GM19099 (cell line): ENCODE data around the gene PIK3C3.

ENCODE experiments used
- POLR2A ChIP-seq: IDR thresholded peaks from 3 replicates; pipeline ENCODE4 v1.6.1; 2011; ENCODE audit warnings: low read depth; ENCODE audit not compliant: insufficient read length; ENCODE audit errors: extremely low read depth

The PIK3C3 gene

GRCh38 chr18:41940506-41941215, 14.4 kb upstream of the PIK3C3 start:
- TF ChIP-seq POLR2A = no peak

- no peak for TF ChIP-seq POLR2A
These were observed 12.8 kb upstream of the PIK3C3 start for GRCh38 chr18:41942254-41942653.

GRCh38 chr18:41948544-41949110, 6.4 kb upstream of the PIK3C3 start:
- no peak for TF ChIP-seq POLR2A

DNA sequence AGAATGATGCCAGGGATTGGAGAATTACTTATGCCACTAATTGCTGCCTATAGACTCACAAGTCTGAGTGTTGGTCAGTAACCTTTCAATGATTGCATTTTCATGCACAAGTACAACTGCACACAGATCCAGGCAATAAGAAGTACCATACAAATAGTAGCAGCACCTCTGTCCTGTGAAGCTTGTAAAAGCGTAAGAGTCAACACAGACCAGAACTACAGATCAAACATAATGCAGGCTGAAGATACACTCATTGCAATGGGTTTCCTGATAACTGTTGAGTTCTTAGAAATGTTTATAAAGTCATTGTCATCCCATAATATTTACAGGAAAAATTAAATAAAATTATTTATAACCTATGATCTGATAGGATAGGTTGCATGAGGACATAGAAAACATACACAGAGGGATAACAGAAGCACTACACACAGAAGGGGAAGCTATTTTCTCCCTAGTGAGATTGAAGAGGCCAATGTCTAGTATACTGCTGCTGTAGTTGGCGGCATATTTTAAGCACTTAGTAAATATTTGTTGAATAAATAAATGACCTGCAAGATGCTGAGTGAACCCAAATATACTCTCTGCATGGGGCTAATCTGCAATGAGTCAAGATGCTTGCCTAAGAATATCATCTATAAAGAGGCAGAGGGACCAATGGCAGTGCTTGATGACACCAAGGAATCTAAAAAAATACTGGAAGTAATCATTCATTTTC, 5.7 kb upstream of the PIK3C3 start:
- TF ChIP-seq POLR2A = no peak

DNA sequence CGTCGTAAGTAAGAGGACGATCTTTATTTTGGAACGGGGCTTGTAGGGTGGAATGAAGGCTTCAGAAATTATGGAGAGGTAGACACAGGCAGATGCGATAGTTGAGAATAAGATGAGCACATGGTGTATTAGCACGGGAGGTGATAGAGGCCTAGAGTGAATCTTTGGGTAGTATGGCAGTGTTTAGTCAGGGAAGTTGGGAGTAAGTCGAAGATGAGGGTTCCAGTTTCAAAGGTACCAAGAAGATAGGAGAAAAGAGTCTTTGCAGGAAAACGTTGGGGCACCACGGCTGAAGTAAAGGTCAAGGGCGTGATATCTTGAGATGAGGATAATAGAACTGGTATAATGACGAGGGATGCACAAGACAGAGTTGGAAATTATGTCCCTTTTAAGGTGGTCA, 654 bp downstream of the PIK3C3 start:
- no peak for TF ChIP-seq POLR2A

- no peak for TF ChIP-seq POLR2A
These were observed 4.0 kb downstream of the PIK3C3 start for GRCh38 chr18:41959045-41959444.

DNA sequence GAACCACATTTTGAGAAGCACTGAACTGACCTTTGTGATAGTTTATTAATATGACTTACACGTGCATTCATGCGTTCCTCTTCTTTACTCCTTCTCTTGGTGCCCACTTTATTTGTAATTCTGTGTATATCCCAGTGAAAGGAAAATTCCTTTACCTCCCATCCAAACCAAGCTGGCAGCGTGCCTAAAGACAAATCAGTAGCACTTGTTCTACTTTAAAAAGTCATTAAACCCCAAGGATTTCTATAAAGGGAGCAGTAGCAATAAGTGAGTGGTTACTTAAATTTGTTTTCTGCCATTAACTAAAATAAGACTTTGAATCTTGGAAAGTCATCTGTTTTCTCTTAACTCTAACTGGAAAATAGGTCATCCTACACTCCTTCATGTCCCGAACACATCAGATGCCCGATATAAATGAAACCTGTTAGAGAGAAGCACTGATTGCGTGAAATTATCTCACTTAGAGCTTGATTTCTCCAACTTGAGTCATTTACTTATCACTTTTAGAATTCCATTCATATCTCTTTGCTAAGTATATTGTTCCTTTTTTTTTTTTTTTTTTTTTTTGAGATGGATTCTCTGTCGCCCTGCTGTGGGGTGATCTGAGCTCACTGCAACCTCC, 10.7 kb downstream of the PIK3C3 start:
- TF ChIP-seq POLR2A = no peak

DNA sequence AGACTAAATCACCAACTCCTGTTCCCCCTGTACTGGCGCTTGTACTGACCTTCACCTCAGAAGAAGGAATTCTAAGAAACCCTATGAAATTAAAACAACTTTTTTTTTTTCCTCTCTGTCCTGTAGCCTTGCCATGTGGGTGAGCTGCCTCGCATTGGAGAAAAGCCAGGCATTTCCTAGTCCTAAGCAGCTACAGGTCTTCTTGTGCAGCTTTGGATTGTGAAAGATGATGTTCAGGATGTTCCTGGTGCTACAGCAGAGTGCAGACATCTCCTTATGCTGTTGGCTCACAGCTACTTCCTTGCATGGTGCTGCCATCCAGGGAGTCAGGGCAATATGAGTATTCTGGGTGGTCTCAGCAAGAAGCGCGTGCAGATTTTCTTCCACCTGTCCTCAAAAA, 11.9 kb downstream of the PIK3C3 start:
- TF ChIP-seq POLR2A = no peak

DNA sequence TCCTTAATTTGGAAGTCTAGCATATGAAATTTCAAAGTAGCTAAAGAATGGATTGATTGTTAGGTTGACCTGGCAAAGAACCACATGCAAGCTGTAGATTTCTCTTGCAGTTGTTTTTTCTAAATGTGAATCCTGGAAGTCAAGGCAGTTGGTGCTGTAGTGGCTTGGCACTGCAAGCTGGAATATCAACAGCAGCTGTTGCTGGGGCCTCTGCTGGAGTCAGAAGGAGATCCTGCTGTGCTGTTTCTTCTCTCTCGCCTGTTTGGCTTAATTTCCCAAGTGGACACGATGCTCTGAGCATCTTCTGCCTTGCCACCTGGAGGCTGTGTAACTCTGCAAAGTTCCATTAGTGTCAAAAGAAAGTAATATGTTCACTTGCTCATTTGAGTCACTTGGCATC, 12.6 kb downstream of the PIK3C3 start:
- TF ChIP-seq POLR2A = no peak

- no peak for TF ChIP-seq POLR2A
These were observed 14.8 kb downstream of the PIK3C3 start for GRCh38 chr18:41969881-41970280.

- TF ChIP-seq POLR2A = no peak
These were observed 17.3 kb downstream of the PIK3C3 start for GRCh38 chr18:41972067-41972925.

- no peak for TF ChIP-seq POLR2A
These were observed 18.9 kb downstream of the PIK3C3 start for GRCh38 chr18:41973983-41974382.

- no peak for TF ChIP-seq POLR2A
These were observed 19.8 kb downstream of the PIK3C3 start for GRCh38 chr18:41974796-41975201.

- no peak for TF ChIP-seq POLR2A
These were observed 20.2 kb downstream of the PIK3C3 start for GRCh38 chr18:41975284-41975683.

GRCh38 chr18:41977233-41977632, 22.2 kb downstream of the PIK3C3 start:
- TF ChIP-seq POLR2A = no peak

DNA sequence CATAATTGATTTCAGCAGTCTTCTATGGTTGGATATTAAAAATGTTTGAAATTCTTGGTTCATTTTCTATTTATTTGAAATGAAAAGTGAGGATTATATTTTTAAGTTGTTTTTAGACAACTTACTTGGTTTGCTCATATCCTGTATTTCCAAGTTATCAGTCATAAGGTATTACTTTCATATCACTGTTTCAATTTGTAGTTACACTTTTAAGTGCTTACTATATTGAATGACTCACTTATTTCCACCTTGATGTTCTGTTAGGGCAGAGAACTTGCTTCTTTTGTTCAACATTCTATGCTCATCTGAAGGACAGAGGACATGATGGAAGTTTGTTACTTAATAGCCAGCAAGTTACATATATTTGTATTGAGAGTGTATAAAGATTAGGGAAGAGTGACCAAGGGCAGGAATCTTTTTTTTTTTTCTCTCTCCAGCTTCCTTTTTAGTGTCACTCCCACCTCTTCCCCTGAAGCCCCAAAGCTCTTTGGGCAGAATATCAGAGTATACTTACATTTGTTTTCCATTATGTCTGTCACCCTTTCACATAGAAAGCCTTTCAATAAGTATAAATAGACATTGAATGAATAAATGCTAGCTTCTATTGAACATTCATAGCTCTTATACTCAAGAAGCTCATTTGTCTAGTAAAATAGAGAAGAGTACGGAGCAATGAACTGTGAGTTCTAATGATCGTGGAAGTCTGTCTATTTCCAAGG, 28.1 kb downstream of the PIK3C3 start:
- TF ChIP-seq POLR2A = no peak
